ENCODE results near the gene C5AR2. TPM values are rescaled to one million over a fixed set of nuclear protein-coding genes. Genes with fewer than 3 reads are reported as not detected.

C5AR2 gene
- total and polyA plus RNA-seq, 2 experiments from 2014 or later, result 0.28 TPM; not detected in 1

- H3F3A ChIP-seq (replicated peaks; ENCODE audit: low read depth), result no peaks in the 10 kb centered on the region
- ATAC-seq, result no peak
- Mint-ChIP-seq H3K27ac (no peak overlapping the region), H3K4me1 (peaks cover 2% of the 10 kb centered on the region; the same call in 2 of the 3 replicates), H3K9me3 (peaks cover 3% of the 10 kb centered on the region; the same call in 2 of the 3 replicates), H3K27me3 (ENCODE audit: insufficient read depth, low read depth, poor library complexity) (peaks cover 5% of the 10 kb centered on the region), H3K4me3 (no peak overlapping the region), H3K36me3 (ENCODE audit: low read depth) (no peaks in the 10 kb centered on the region)
- H3K4me3 ChIP-seq, result no peak overlapping the region
- no peak overlapping the region for H3K4me2 ChIP-seq
- H2AFZ ChIP-seq, result no peak overlapping the region
- TF ChIP-seq EZH2phosphoT487 (IDR thresholded peaks at IDR 0.05; ENCODE audit: unreplicated experiment) (no peak), POLR2AphosphoS5 (IDR thresholded peaks at IDR 0.05; ENCODE audit: low read depth) (no peak), EZH2 (IDR thresholded peaks at IDR 0.05; ENCODE audit: low read depth, unreplicated experiment) (no peak), NANOG (IDR thresholded peaks at IDR 0.05; ENCODE audit: borderline replicate concordance) (no peak), CTCF (conservative IDR thresholded peaks at IDR 0.05; ENCODE audit: low read depth in 2 of 2) (no peak), REST (IDR thresholded peaks at IDR 0.05; ENCODE audit: unreplicated experiment) (no peak), STAT1 (IDR thresholded peaks at IDR 0.05; ENCODE audit: unreplicated experiment) (no peak), ZNF331 (CRISPR knock-in tag; IDR thresholded peaks at IDR 0.05; ENCODE audit: low read depth) (no peak), ZNF114 (CRISPR knock-in tag; IDR thresholded peaks at IDR 0.05) (no peak), CREB1 (CRISPR knock-in tag; IDR thresholded peaks at IDR 0.05; ENCODE audit: low read depth) (no peak), JUNB (IDR thresholded peaks at IDR 0.05; ENCODE audit: unreplicated experiment) (no peak)
- TF ChIP-seq, protein P1, sequence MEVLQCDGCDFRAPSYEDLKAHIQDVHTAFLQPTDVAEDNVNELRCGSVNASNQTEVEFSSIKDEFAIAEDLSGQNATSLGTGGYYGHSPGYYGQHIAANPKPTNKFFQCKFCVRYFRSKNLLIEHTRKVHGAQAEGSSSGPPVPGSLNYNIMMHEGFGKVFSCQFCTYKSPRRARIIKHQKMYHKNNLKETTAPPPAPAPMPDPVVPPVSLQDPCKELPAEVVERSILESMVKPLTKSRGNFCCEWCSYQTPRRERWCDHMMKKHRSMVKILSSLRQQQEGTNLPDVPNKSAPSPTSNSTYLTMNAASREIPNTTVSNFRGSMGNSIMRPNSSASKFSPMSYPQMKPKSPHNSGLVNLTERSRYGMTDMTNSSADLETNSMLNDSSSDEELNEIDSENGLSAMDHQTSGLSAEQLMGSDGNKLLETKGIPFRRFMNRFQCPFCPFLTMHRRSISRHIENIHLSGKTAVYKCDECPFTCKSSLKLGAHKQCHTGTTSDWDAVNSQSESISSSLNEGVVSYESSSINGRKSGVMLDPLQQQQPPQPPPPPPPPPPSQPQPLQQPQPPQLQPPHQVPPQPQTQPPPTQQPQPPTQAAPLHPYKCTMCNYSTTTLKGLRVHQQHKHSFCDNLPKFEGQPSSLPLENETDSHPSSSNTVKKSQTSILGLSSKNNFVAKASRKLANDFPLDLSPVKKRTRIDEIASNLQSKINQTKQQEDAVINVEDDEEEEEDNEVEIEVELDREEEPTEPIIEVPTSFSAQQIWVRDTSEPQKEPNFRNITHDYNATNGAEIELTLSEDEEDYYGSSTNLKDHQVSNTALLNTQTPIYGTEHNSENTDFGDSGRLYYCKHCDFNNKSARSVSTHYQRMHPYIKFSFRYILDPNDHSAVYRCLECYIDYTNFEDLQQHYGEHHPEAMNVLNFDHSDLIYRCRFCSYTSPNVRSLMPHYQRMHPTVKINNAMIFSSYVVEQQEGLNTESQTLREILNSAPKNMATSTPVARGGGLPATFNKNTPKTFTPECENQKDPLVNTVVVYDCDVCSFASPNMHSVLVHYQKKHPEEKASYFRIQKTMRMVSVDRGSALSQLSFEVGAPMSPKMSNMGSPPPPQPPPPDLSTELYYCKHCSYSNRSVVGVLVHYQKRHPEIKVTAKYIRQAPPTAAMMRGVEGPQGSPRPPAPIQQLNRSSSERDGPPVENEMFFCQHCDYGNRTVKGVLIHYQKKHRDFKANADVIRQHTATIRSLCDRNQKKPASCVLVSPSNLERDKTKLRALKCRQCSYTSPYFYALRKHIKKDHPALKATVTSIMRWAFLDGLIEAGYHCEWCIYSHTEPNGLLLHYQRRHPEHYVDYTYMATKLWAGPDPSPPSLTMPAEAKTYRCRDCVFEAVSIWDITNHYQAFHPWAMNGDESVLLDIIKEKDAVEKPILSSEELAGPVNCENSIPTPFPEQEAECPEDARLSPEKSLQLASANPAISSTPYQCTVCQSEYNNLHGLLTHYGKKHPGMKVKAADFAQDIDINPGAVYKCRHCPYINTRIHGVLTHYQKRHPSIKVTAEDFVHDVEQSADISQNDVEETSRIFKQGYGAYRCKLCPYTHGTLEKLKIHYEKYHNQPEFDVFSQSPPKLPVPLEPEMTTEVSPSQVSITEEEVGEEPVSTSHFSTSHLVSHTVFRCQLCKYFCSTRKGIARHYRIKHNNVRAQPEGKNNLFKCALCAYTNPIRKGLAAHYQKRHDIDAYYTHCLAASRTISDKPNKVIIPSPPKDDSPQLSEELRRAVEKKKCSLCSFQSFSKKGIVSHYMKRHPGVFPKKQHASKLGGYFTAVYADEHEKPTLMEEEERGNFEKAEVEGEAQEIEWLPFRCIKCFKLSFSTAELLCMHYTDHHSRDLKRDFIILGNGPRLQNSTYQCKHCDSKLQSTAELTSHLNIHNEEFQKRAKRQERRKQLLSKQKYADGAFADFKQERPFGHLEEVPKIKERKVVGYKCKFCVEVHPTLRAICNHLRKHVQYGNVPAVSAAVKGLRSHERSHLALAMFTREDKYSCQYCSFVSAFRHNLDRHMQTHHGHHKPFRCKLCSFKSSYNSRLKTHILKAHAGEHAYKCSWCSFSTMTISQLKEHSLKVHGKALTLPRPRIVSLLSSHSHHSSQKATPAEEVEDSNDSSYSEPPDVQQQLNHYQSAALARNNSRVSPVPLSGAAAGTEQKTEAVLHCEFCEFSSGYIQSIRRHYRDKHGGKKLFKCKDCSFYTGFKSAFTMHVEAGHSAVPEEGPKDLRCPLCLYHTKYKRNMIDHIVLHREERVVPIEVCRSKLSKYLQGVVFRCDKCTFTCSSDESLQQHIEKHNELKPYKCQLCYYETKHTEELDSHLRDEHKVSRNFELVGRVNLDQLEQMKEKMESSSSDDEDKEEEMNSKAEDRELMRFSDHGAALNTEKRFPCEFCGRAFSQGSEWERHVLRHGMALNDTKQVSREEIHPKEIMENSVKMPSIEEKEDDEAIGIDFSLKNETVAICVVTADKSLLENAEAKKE (CRISPR knock-in tag; IDR thresholded peaks at IDR 0.05), result no peak
- TF ChIP-seq, protein P2, sequence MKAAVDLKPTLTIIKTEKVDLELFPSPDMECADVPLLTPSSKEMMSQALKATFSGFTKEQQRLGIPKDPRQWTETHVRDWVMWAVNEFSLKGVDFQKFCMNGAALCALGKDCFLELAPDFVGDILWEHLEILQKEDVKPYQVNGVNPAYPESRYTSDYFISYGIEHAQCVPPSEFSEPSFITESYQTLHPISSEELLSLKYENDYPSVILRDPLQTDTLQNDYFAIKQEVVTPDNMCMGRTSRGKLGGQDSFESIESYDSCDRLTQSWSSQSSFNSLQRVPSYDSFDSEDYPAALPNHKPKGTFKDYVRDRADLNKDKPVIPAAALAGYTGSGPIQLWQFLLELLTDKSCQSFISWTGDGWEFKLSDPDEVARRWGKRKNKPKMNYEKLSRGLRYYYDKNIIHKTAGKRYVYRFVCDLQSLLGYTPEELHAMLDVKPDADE (IDR thresholded peaks at IDR 0.05), result no peak
- no peaks in the 10 kb centered on the region for H3K27me3 ChIP-seq (ENCODE audit: insufficient read depth)
- no peaks in the 10 kb centered on the region for H3K9me2 ChIP-seq (ENCODE audit: insufficient read depth)
- no peaks in the 10 kb centered on the region for H4K20me1 ChIP-seq (replicated peaks; ENCODE audit: insufficient read depth)
- H3K27ac ChIP-seq (ENCODE audit: low read depth), result no peak overlapping the region
- H3K4me1 ChIP-seq (ENCODE audit: insufficient read depth), result no peaks in the 10 kb centered on the region
- H3K79me2 ChIP-seq (replicated peaks; ENCODE audit: insufficient read depth), result no peaks in the 10 kb centered on the region
- H3K36me3 ChIP-seq (ENCODE audit: insufficient read depth), result no peaks in the 10 kb centered on the region
- DNase-seq (ENCODE audit: low spot score), result no peak
Observed at GRCh38 chr19:47306303-47306702, 25.7 kb upstream of the C5AR2 start.

Data from GM23338 (cell line).